Measurements from ENCODE around the gene PCARE.

DNA sequence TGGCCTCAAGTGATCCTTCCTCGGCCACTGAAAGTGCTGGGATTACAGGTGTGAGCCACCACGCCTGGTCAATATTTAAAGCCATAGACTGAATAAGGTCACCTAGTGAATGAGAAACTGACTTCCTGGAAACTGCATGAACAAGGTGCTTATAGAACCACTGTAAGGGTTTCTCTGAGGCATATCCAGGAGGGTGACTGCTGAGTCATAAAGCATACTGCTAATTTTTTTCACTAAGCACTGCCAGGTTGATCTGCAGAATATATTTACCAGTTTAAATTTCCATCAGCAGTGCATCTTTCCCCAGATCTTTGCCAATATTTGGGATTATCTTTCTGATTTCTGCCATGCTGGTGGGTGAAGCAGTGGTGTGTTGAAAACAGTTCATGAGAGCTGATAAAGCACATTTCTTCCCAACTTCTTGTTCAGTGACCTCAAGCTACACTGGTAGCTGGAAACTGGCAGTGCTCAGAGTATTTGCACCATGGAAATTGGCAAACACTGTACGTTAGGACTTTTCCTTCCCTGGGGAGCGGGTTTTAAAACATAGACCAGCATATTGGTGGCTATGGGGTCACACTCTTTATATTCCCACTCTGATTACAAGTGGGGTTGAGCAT, 36.7 kb upstream of the PCARE start:
- TF ChIP-seq EZH2phosphoT487 (IDR thresholded peaks at IDR 0.05; ENCODE audit: insufficient read depth, low read depth) (no peak), EZH2 (IDR thresholded peaks at IDR 0.05; ENCODE audit: insufficient read depth, poor library complexity, severe bottlenecking) (no peak)

Measured in GM23248 (cell line).